Panc1 (cell line): ENCODE results near the gene AMBRA1. TPM values are rescaled to one million over a fixed set of nuclear protein-coding genes. Genes with fewer than 3 reads are reported as not detected.

Experiments used
- ATAC-seq: fragments of 200-7000 bp; cut with Tn5 transposase; 2 replicates; pipeline ENCODE4 v1.9.1; 2020; ENCODE audit warnings: mild to moderate bottlenecking, moderate library complexity
- BruUV-seq: library from RNA; stranded (reverse); fragments of 400-500 nt; replicated peaks from 2 replicates; lab custom pipeline; 2021; lab: Mats Ljungman, UMichigan
- CTCF ChIA-PET: fragments of 300-600 bp; sonication (Branson Sonifier 250); formaldehyde crosslinking; loops from one replicate; lab custom pipeline; 2022; ENCODE audit warnings: antibody characterized with exemption; lab: Charles Lee
- POLR2A ChIA-PET: fragments of 300-600 bp; sonication (Branson Sonifier 250); formaldehyde crosslinking; loops from one replicate; lab custom pipeline; 2022; ENCODE audit warnings: antibody characterized with exemption; lab: Charles Lee
- DNase-seq: peaks from one replicate; pipeline ENCODE4 v3.0.0-alpha.2; 2010; ENCODE audit warnings: low read depth, low spot score
- H3K27ac ChIP-seq: 2 replicates; pipeline ENCODE4 v1.5.1; 2011; ENCODE audit warnings: mild to moderate bottlenecking, low read length, inconsistent platforms
- H3K27me3 ChIP-seq: fragments of 200-500 bp; sonication (Bioruptor generic); 2 replicates; pipeline ENCODE4 v1.6.0; 2014; ENCODE audit warnings: low read length, inconsistent platforms; ENCODE audit not compliant: control insufficient read depth, insufficient read depth
- H3K36me3 ChIP-seq: fragments of 200-500 bp; sonication (Bioruptor generic); 2 replicates; pipeline ENCODE4 v1.5.1; 2014; ENCODE audit warnings: inconsistent platforms, mild to moderate bottlenecking, low read length, moderate library complexity; ENCODE audit not compliant: control insufficient read depth, insufficient read depth
- H3K4me1 ChIP-seq: 2 replicates; pipeline ENCODE4 v1.5.1; 2011; ENCODE audit warnings: inconsistent platforms, mild to moderate bottlenecking, low read length, moderate library complexity; ENCODE audit not compliant: control insufficient read depth, insufficient read depth
- H3K4me3 ChIP-seq, 2 experiments: 2 replicates each; pipeline ENCODE4 v1.5.1; 2011 to 2012; ENCODE audit warnings: low read depth in 2 of 2, low read length in 2 of 2, mild to moderate bottlenecking in 2 of 2, inconsistent platforms in 1 of 2, moderate library complexity in 1 of 2
- H3K9me3 ChIP-seq: fragments of 200-500 bp; sonication (Bioruptor generic); 2 replicates; pipeline ENCODE4 v1.5.1; 2014; ENCODE audit warnings: low read depth, mild to moderate bottlenecking, inconsistent platforms, low read length, moderate library complexity; ENCODE audit not compliant: control insufficient read depth, insufficient read depth
- CTCF ChIP-seq: fragments of 450-650 bp; IDR thresholded peaks from 2 replicates; pipeline ENCODE4 v1.5.1; 2017; ENCODE audit warnings: mild to moderate bottlenecking
- POLR2AphosphoS5 ChIP-seq: IDR thresholded peaks from 2 replicates; pipeline ENCODE4 v1.6.1; 2012; ENCODE audit warnings: mild to moderate bottlenecking, low read depth, low read length, moderate library complexity
- SIN3A ChIP-seq: IDR thresholded peaks from 2 replicates; pipeline ENCODE4 v1.6.1; 2012; ENCODE audit warnings: low read depth, mild to moderate bottlenecking, low read length, moderate library complexity, borderline replicate concordance; ENCODE audit not compliant: insufficient read depth
- TCF7L2 ChIP-seq: IDR thresholded peaks from 2 replicates; pipeline ENCODE4 v1.6.1; 2011; ENCODE audit warnings: mild to moderate bottlenecking, low read depth, low read length, inconsistent platforms
- in situ Hi-C: cut with HindIII; loops from 2 replicates; pipeline ENCODE4 v1.10.0; 2016; ENCODE audit warnings: low sequenced_read_pairs, low pct_unique_long_range_greater_than_20kb
- intact Hi-C: fragments of 100-400 bp; cut with micrococcal nuclease; formaldehyde crosslinking; loops from one replicate; pipeline ENCODE4 v1.10.0; 2022; ENCODE audit not compliant: unreplicated experiment
- total RNA-seq: library from RNA; stranded (reverse); gene quantifications from one replicate; pipeline ENCODE4 v1.2.1, GENCODE V29; 2021; ENCODE audit not compliant: unreplicated experiment
- TF ChIP-seq, protein P1 (sequence below), 2 experiments: IDR thresholded peaks; 2 replicates each; pipeline ENCODE4 v1.6.1; 2011 to 2012; ENCODE audit warnings: low read depth in 2 of 2, control low read depth in 1 of 2, low read length in 1 of 2, mild to moderate bottlenecking in 1 of 2, moderate library complexity in 1 of 2; ENCODE audit not compliant: insufficient read depth in 1 of 2

The AMBRA1 gene
- total RNA-seq, 1 experiment from 2014 or later = 40.0 TPM

DNA sequence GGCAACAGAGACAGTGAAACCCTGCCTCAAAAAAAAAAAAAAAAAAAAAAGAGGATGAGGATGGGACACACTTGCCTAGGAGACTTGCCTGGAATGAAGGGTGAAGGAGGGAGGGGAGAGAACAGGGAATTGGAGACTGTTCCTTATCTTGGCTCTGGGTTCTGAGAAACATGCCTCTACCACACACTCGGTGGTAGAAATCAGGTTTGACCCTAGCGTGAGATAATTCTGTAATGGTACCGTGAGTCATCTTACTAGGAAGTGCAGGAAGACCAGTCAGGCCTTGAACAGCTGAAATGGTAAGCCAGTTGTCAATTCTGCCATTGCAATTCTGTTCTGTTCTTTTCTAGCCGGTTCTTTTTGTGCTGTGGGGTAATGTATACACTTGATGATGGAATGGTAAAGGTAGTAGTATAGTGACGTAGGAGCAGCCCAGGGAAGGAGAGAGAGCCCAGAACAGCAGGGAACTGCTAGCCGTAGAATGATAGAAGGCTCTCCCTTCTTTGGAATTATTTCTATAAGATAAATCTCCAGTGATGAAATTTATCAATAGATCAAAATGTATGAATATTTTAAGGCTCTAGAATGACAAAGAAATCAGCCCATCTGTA is 3.9 kb upstream of the AMBRA1 start:
- no peak overlapping the region for H3K27ac ChIP-seq
- intact Hi-C loops = no loop called here
- H3K27me3 ChIP-seq = no peaks in the 10 kb centered on the region
- ATAC-seq (no peak), DNase-seq (no peak)
- in situ Hi-C loops = no loop called here
- H3K9me3 ChIP-seq = no peaks in the 10 kb centered on the region
- CTCF ChIA-PET = no interaction called here
- H3K4me1 ChIP-seq = peaks cover 10% of the 10 kb centered on the region
- TF ChIP-seq SIN3A (no peak), TCF7L2 (no peak), CTCF (no peak), POLR2AphosphoS5 (no peak)
- TF ChIP-seq, protein P1, sequence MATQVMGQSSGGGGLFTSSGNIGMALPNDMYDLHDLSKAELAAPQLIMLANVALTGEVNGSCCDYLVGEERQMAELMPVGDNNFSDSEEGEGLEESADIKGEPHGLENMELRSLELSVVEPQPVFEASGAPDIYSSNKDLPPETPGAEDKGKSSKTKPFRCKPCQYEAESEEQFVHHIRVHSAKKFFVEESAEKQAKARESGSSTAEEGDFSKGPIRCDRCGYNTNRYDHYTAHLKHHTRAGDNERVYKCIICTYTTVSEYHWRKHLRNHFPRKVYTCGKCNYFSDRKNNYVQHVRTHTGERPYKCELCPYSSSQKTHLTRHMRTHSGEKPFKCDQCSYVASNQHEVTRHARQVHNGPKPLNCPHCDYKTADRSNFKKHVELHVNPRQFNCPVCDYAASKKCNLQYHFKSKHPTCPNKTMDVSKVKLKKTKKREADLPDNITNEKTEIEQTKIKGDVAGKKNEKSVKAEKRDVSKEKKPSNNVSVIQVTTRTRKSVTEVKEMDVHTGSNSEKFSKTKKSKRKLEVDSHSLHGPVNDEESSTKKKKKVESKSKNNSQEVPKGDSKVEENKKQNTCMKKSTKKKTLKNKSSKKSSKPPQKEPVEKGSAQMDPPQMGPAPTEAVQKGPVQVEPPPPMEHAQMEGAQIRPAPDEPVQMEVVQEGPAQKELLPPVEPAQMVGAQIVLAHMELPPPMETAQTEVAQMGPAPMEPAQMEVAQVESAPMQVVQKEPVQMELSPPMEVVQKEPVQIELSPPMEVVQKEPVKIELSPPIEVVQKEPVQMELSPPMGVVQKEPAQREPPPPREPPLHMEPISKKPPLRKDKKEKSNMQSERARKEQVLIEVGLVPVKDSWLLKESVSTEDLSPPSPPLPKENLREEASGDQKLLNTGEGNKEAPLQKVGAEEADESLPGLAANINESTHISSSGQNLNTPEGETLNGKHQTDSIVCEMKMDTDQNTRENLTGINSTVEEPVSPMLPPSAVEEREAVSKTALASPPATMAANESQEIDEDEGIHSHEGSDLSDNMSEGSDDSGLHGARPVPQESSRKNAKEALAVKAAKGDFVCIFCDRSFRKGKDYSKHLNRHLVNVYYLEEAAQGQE (IDR thresholded peaks at IDR 0.05; ENCODE audit: insufficient read depth in 1 of 2, low read depth in 2 of 2, low read length in 1 of 2) = no peak
- no TSS peak for BruUV-seq
- H3K36me3 ChIP-seq = no peaks in the 10 kb centered on the region; the same call in 1 of the 2 replicates
- POLR2A ChIA-PET = no interaction called here
- no peak overlapping the region for H3K4me3 ChIP-seq

GRCh38 chr11:46597155-46597554 is 3.3 kb upstream of the AMBRA1 start:
- peaks cover 11% of the 10 kb centered on the region for H3K4me1 ChIP-seq
- no TSS peak for BruUV-seq
- no peaks in the 10 kb centered on the region; the same call in 1 of the 2 replicates for H3K36me3 ChIP-seq
- in situ Hi-C loops = no loop called here
- no peaks in the 10 kb centered on the region for H3K27me3 ChIP-seq
- no peak overlapping the region for H3K27ac ChIP-seq
- no peaks in the 10 kb centered on the region for H3K9me3 ChIP-seq
- POLR2A ChIA-PET = no interaction called here
- no peak for DNase-seq
- ATAC-seq = no peak
- no peak overlapping the region for H3K4me3 ChIP-seq
- CTCF ChIA-PET = no interaction called here
- intact Hi-C loops = no loop called here
- TF ChIP-seq, protein P1 (IDR thresholded peaks at IDR 0.05; ENCODE audit: insufficient read depth in 1 of 2, low read depth in 2 of 2, low read length in 1 of 2) = no peak
- TF ChIP-seq TCF7L2 = no peak
- no peak for TF ChIP-seq POLR2AphosphoS5
- no peak for TF ChIP-seq SIN3A
- no peak for TF ChIP-seq CTCF
